H9 (cell line): ENCODE data around the gene KRTCAP2. TPM values are rescaled to one million over a fixed set of nuclear protein-coding genes. Genes with fewer than 3 reads are reported as not detected.

Source experiments
- DNase-seq: peaks from one replicate; pipeline ENCODE4 v3.0.0-alpha.2; 2017
- H2AFZ ChIP-seq: one replicate; pipeline ENCODE4 v1.6.1; 2013; ENCODE audit warnings: mild to moderate bottlenecking, low read length, control low read depth, moderate library complexity
- H2AK5ac ChIP-seq: 2 replicates; pipeline ENCODE4 v1.6.1; 2013; ENCODE audit warnings: low read length, control low read depth, mixed read lengths; ENCODE audit not compliant: insufficient read length
- H2BK120ac ChIP-seq: one replicate; pipeline ENCODE4 v1.6.1; 2013; ENCODE audit warnings: low read depth, mild to moderate bottlenecking, low read length, control low read depth, inconsistent platforms; ENCODE audit not compliant: poor library complexity, severe bottlenecking
- H2BK12ac ChIP-seq: 2 replicates; pipeline ENCODE4 v1.6.1; 2013; ENCODE audit warnings: low read length, control low read depth, mixed read lengths, low read depth; ENCODE audit not compliant: insufficient read length
- H2BK15ac ChIP-seq: 2 replicates; pipeline ENCODE4 v1.6.1; 2013; ENCODE audit warnings: low read depth, low read length, control low read depth
- H2BK20ac ChIP-seq: one replicate; pipeline ENCODE4 v1.6.1; 2013; ENCODE audit warnings: low read depth, mild to moderate bottlenecking, low read length, control low read depth, inconsistent platforms; ENCODE audit not compliant: poor library complexity, severe bottlenecking
- H2BK5ac ChIP-seq: 2 replicates; pipeline ENCODE4 v1.6.1; 2013; ENCODE audit warnings: low read length, control low read depth, mixed read lengths; ENCODE audit not compliant: insufficient read length
- H3K14ac ChIP-seq: 2 replicates; pipeline ENCODE4 v1.6.1; 2013; ENCODE audit warnings: low read length, control low read depth; ENCODE audit not compliant: insufficient read depth
- H3K18ac ChIP-seq: 2 replicates; pipeline ENCODE4 v1.6.1; 2013; ENCODE audit warnings: low read depth, mild to moderate bottlenecking, mixed read lengths, low read length, control low read depth; ENCODE audit not compliant: insufficient read length
- H3K23ac ChIP-seq: 2 replicates; pipeline ENCODE4 v1.6.1; 2013; ENCODE audit warnings: low read length, control low read depth, mixed read lengths, low read depth; ENCODE audit not compliant: insufficient read length
- H3K23me2 ChIP-seq: 2 replicates; pipeline ENCODE4 v1.6.1; 2013; ENCODE audit warnings: low read depth, mild to moderate bottlenecking, mixed read lengths, low read length, control low read depth; ENCODE audit not compliant: insufficient read length, poor library complexity, severe bottlenecking
- H3K27ac ChIP-seq: 2 replicates; pipeline ENCODE4 v1.5.1; 2013; ENCODE audit warnings: low read length, control low read depth, mixed read lengths, low read depth; ENCODE audit not compliant: insufficient read length
- H3K27me3 ChIP-seq: 2 replicates; pipeline ENCODE4 v1.6.1; 2013; ENCODE audit warnings: low read length, control low read depth, inconsistent platforms; ENCODE audit not compliant: insufficient read depth
- H3K4ac ChIP-seq: 2 replicates; pipeline ENCODE4 v1.6.1; 2013; ENCODE audit warnings: low read depth, mild to moderate bottlenecking, control low read depth, inconsistent platforms, low read length, moderate library complexity
- H3K4me1 ChIP-seq: 2 replicates; pipeline ENCODE4 v1.6.1; 2013; ENCODE audit warnings: low read length, control low read depth, inconsistent platforms; ENCODE audit not compliant: insufficient read depth
- H3K4me2 ChIP-seq: 2 replicates; pipeline ENCODE4 v1.6.1; 2013; ENCODE audit warnings: low read length, control low read depth, mixed read lengths; ENCODE audit not compliant: insufficient read length, insufficient read depth
- H3K56ac ChIP-seq: 2 replicates; pipeline ENCODE4 v1.6.1; 2013; ENCODE audit warnings: low read depth, mild to moderate bottlenecking, mixed read lengths, low read length, control low read depth; ENCODE audit not compliant: insufficient read length
- H3K79me1 ChIP-seq: 2 replicates; pipeline ENCODE4 v1.6.1; 2013; ENCODE audit warnings: low read depth, mild to moderate bottlenecking, moderate library complexity, low read length, control low read depth, inconsistent platforms; ENCODE audit not compliant: insufficient read depth, poor library complexity, severe bottlenecking
- H3K79me2 ChIP-seq: 2 replicates; pipeline ENCODE4 v1.6.1; 2013; ENCODE audit warnings: low read length, control low read depth, inconsistent platforms; ENCODE audit not compliant: insufficient read depth
- H3K9ac ChIP-seq: 2 replicates; pipeline ENCODE4 v1.6.1; 2013; ENCODE audit warnings: low read length, control low read depth, mixed read lengths; ENCODE audit not compliant: insufficient read length; ENCODE audit errors: extremely low read depth
- H3K9me3 ChIP-seq: one replicate; pipeline ENCODE4 v1.6.1; 2013; ENCODE audit warnings: low read depth, low read length, inconsistent platforms; ENCODE audit not compliant: control insufficient read depth
- H3T11ph ChIP-seq: one replicate; pipeline ENCODE4 v1.6.1; 2013; ENCODE audit warnings: mild to moderate bottlenecking, low read length, control low read depth, inconsistent platforms
- H4K20me1 ChIP-seq: one replicate; pipeline ENCODE4 v1.6.1; 2013; ENCODE audit not compliant: control insufficient read depth, insufficient read length, insufficient read depth
- H4K5ac ChIP-seq: 2 replicates; pipeline ENCODE4 v1.6.1; 2013; ENCODE audit warnings: low read depth, mild to moderate bottlenecking, mixed read lengths, low read length, control low read depth; ENCODE audit not compliant: insufficient read length
- H4K8ac ChIP-seq: replicated peaks from 2 replicates; pipeline ENCODE4 v1.6.1; 2013; ENCODE audit warnings: low read length, control low read depth, mixed read lengths, low read depth; ENCODE audit not compliant: insufficient read length
- H4K91ac ChIP-seq: 2 replicates; pipeline ENCODE4 v1.6.1; 2013; ENCODE audit warnings: low read depth, mild to moderate bottlenecking, moderate library complexity, mixed read lengths, low read length, control low read depth; ENCODE audit not compliant: insufficient read length
- H3K27ac Mint-ChIP-seq, 3 experiments: 2 replicates in 2 of 3; 3 replicates in 1 of 3; pipeline ENCODE4 v1.8.0; 2020 to 2021; ENCODE audit warnings: mixed read lengths in 3 of 3, mild to moderate bottlenecking in 1 of 3, moderate library complexity in 1 of 3
- H3K27me3 Mint-ChIP-seq: 2 replicates; pipeline ENCODE4 v1.8.0; 2021; ENCODE audit warnings: low read depth, mild to moderate bottlenecking, moderate library complexity, mixed read lengths
- H3K36me3 Mint-ChIP-seq, 3 experiments: 2 replicates in 2 of 3; 3 replicates in 1 of 3; pipeline ENCODE4 v1.8.0; 2020 to 2021; ENCODE audit warnings: low read depth in 3 of 3, mixed read lengths in 3 of 3; ENCODE audit not compliant: insufficient read depth in 1 of 3
- H3K4me1 Mint-ChIP-seq, 2 experiments: 2 replicates each; pipeline ENCODE4 v1.8.0; 2020; ENCODE audit warnings: mixed read lengths in 2 of 2
- H3K4me3 Mint-ChIP-seq, 2 experiments: 2 replicates in 1 of 2; 3 replicates in 1 of 2; pipeline ENCODE4 v1.8.0; 2020 to 2021; ENCODE audit warnings: mild to moderate bottlenecking in 2 of 2, mixed read lengths in 2 of 2, moderate library complexity in 1 of 2
- H3K9me3 Mint-ChIP-seq, 2 experiments: 2 replicates in 1 of 2; 3 replicates in 1 of 2; pipeline ENCODE4 v1.8.0; 2020; ENCODE audit warnings: mild to moderate bottlenecking in 2 of 2, mixed read lengths in 2 of 2, moderate library complexity in 1 of 2
- WGBS: extraction: QIAGEN DNeasy Blood & Tissue Kit; methylation state at CpG from one replicate; pipeline ENCODE4 v1.1.7; 2013; ENCODE audit warnings: missing lambda C conversion rate, low lambda C conversion rate, mixed read lengths; ENCODE audit not compliant: insufficient read length; ENCODE audit errors: extremely low coverage; 5-methylcytosine and 5-hydroxymethylcytosine counted together
- total RNA-seq: library from RNA; stranded (reverse); gene quantifications from 2 replicates; pipeline ENCODE4 v1.2.1, GENCODE V29; 2021
- TF ChIP-seq, protein P1 (sequence below): fragments of 200-600 bp; sonication (generic); conservative IDR thresholded peaks from 3 replicates; pipeline ENCODE4 v1.8.0; 2021; ENCODE audit warnings: antibody characterized with exemption, mild to moderate bottlenecking

Gene KRTCAP2
- total RNA-seq, 1 experiment from 2014 or later: 149 TPM

DNA sequence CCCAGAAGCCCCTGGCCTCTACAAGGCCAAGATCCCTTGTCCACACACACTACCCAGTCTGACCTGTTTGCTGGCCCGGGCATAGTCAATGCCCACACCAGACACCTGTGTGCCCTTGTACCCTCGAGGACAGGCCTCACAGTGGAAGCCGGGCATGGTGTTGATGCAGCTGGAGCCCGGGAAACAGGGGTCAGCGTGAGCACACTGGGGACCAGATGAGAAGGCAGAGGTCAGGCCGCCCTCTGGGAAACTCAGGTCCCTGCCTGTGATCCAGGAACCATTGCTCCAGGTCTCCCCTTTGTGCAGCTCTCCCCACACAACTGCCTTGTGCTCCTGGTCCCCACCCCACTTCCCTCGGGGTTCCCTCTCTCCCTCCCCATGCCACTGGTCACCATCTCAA, 29.1 kb upstream of the KRTCAP2 start:
- peaks cover 5% of the 10 kb centered on the region for H4K20me1 ChIP-seq

More for the DNA sequence above, 29.1 kb upstream of the KRTCAP2 start:
- Histone ChIP-seq H2BK120ac (no peak overlapping the region), H2BK5ac (no peak overlapping the region), H3K56ac (no peak overlapping the region), H3K27ac (no peak overlapping the region), H3K4ac (no peak overlapping the region), H3K79me2 (no peaks in the 10 kb centered on the region), H3K23me2 (no peaks in the 10 kb centered on the region), H3K27me3 (no peaks in the 10 kb centered on the region), H2BK12ac (no peak overlapping the region), H3T11ph (no peak overlapping the region), H2BK20ac (no peak overlapping the region), H3K18ac (no peak overlapping the region), H4K8ac (no peak overlapping the region), H3K4me2 (no peak overlapping the region), H2AFZ (no peak overlapping the region), H3K4me1 (no peaks in the 10 kb centered on the region; the same call in 1 of the 2 replicates), H3K9ac (no peak overlapping the region), H3K9me3 (no peaks in the 10 kb centered on the region), H2AK5ac (no peak overlapping the region), H3K14ac (no peak overlapping the region), H2BK15ac (no peak overlapping the region), H4K5ac (no peak overlapping the region), H3K79me1 (no peaks in the 10 kb centered on the region), H3K23ac (no peak overlapping the region), H4K91ac (no peak overlapping the region)
- H3K36me3 Mint-ChIP-seq: peaks cover 50 to 79% (median 71%) of the 10 kb centered on the region in 3 experiments
- no CpG with 5 or more reads among the region's 7 CpGs for WGBS
- DNase-seq: no peak
- TF ChIP-seq, protein P1, sequence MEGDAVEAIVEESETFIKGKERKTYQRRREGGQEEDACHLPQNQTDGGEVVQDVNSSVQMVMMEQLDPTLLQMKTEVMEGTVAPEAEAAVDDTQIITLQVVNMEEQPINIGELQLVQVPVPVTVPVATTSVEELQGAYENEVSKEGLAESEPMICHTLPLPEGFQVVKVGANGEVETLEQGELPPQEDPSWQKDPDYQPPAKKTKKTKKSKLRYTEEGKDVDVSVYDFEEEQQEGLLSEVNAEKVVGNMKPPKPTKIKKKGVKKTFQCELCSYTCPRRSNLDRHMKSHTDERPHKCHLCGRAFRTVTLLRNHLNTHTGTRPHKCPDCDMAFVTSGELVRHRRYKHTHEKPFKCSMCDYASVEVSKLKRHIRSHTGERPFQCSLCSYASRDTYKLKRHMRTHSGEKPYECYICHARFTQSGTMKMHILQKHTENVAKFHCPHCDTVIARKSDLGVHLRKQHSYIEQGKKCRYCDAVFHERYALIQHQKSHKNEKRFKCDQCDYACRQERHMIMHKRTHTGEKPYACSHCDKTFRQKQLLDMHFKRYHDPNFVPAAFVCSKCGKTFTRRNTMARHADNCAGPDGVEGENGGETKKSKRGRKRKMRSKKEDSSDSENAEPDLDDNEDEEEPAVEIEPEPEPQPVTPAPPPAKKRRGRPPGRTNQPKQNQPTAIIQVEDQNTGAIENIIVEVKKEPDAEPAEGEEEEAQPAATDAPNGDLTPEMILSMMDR: no peak
- no peak overlapping the region for H3K4me3 Mint-ChIP-seq
- H3K27me3 Mint-ChIP-seq: peaks cover 8% of the 10 kb centered on the region
- H3K4me1 Mint-ChIP-seq: peaks cover 20 to 33% of the 10 kb centered on the region in 2 experiments
- H3K9me3 Mint-ChIP-seq: no peaks in the 10 kb centered on the region
- peak overlapping the region in 1 of 3 experiments; percentile 61; a peak in 1 of 7 replicates for H3K27ac Mint-ChIP-seq
